GM21423 (cell line): Measurements from ENCODE around the gene ZC3H6.
"Not testable (repeated sequence)": the region's sequence is repeated elsewhere in the genome, so short reads cannot be mapped to it uniquely, and the experiment has no call there.

Source experiments
- ATAC-seq: cut with Tn5 transposase; IDR thresholded peaks from one replicate; pipeline ENCODE4 v1.9.1; 2021; ENCODE audit warnings: mild to moderate bottlenecking, moderate library complexity; ENCODE audit not compliant: unreplicated experiment

The ZC3H6 gene

DNA sequence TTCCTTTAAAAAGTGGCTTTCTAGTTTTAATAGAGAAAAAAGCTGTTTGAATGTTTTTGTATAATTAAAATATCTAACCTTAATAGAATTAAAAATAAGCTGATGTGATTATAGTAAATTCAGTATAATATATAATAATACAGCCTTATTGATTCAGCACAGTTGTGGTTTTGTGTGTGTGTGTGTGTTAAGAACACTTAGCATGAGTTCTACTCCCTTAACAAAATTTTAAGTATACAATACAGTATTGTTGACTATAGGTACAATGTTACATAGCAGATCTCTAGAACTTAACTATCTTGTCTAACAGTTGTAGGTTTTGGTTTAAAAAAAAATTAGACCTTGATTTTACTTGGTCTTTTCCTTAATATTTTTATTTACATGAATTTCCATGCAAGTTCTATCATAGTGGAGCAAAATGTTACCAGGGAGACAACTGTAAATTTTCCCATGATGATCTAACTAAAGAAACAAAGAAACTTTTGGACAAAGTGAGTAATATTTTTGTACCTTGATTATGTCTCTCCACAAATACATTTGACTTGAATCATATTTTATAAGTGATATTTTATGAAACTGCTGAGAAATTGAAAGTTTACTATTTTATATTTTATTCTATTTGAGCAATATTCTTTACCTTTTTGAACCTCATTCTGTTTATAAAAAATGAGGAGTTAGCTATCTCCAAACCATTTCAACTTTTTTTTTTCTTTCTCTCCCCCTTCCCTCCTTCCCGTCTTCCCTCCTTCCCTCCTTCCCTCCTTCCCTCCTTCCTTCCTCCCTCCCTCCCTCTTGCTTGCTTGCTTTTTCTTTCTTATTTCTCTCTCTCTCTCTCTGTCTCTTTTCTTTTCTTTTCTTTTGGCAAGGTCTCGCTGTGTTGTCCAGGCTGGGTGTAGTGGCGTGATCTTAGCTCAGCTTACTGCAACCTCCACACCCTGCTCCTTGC lies 46.3 kb downstream of the ZC3H6 start:
- no peak for ATAC-seq

DNA sequence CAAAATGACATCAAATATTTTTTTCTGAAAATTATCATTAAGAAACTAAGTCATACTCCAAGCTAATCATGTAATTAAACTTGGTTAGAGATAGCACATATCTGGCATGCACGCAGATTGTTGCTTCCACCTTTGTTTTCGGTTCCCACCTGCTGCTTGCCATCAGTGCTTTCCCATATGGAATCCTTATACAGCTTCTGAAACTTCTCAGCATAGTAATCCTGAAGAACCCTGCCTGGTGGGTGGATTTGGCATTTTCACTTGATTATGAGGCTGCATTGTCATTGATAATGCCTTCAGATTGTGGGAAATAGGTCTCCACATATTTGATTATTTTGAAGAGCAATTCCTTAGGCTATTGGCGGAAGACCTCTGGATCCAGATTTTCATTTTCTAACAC lies 47.5 kb downstream of the ZC3H6 start:
- no peak for ATAC-seq

DNA sequence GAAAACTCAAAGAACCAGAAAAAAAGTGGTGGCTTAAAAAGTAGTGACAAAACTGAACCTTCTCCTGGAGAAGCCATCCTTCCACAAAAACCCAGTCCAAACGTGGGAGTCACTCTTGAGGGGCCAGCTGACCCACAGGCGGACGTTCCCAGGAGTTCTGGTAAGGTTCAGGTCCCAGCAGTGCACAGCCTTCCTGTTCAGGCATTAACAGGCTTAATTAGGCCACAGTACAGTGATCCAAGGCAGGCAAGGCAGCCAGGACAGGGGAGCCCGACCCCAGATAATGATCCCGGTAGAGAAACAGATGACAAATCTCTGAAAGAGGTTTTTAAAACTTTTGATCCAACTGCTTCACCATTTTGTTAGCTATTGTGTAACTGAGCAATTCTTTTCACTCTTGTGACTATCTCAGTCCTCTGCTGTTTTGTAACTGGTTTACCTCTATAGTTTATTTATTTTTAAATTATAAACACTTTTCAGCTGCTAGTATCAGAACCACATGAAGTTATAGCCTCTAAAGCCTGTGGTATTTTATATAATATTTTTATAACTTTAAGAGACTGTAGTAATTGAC lies 56.8 kb downstream of the ZC3H6 start:
- ATAC-seq: no peak

DNA sequence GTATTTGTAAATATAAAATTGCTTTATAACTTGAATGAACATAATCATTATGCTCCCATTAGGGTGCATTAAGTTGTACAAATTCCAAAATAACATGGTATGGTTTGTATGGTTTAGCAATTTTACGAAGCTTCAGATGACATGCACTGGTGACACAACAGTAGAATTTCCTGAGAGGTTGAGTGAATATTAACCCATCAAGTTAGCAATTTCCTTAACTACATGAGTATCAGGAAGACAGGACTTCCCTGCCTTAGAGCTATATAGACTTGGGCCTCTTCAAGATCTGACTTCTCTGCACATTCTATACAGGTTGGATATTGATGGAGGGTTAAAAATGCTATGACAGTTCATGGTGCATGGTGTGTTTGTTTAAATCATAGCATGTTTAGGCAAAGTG lies 60.2 kb downstream of the ZC3H6 start:
- no peak for ATAC-seq

DNA sequence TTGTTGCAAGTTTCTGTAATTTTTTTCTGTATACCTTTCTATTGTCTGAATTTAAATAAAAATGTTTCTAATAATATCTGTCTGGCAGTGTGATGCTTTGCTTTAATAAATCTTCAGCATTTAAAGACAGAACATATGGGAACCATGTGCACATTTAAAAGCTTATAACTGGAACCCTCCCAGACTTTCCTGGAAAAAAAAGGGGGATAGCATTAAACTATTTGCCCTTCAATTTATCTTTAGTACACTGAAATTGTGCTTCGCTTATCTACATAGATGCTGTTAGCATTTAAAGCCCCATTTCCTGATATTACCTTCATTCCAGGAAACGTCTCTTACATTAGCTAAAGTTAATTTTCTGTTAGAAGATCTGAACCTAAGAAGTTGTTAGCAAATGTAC lies 64.6 kb downstream of the ZC3H6 start:
- no peak for ATAC-seq

DNA sequence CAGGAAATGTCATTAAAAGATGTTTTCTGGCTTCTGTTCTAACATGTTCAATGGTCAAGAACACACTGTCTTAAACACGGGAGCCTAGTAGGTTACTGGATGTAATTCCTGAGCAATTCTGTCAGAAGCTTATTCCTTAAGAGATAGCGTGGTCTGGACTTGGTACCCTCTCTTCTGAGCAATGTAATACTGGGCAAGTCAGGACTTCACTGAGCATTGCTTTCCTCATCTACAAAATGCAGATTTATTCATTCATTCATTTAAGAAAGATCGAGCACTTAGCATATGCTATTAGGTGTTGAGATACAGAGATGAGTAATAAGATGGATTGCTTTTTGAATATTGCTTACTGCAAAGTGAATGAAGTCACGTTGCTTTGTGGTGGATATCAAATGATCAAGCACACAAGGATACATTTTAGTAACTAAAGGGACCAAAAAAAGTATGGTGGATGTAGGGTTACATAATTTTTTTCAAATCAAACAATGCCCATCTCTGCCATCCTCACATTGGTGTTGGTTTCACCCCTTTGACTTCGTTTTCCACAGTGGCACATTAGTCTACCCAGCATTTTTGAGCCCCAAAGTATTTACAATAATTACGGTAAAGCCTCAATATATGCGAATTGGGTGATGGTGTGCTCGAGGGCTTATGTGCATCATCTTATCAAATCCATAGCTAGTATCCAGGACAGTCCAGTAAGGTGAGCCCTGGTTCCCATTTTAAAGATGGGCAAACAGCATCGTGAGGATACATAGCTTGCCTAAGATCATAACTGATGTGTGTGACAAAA lies 65.3 kb downstream of the ZC3H6 start:
- ATAC-seq: no peak

DNA sequence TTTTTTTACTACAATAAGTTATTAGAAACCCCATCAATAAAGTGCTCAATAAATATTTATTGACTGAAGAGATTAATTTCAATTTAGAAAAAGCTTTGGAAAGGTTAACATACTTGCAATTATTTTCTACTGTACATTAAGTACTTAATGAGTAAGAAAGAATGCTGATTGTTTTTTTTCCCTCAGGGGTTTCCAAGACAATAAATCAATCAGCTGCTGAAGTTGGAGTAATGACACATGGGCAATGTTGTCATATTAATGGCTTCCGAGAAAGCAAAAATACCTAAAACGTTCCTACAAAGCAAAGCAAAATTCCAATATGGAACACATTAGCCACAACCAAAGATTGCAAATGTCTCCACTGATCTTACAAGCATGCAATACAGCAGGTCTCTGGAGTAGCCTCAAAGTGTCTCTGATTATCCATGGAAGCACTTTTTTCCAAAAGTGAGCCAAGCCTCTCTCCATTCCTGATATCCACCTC lies 66.7 kb downstream of the ZC3H6 start:
- no peak for ATAC-seq

DNA sequence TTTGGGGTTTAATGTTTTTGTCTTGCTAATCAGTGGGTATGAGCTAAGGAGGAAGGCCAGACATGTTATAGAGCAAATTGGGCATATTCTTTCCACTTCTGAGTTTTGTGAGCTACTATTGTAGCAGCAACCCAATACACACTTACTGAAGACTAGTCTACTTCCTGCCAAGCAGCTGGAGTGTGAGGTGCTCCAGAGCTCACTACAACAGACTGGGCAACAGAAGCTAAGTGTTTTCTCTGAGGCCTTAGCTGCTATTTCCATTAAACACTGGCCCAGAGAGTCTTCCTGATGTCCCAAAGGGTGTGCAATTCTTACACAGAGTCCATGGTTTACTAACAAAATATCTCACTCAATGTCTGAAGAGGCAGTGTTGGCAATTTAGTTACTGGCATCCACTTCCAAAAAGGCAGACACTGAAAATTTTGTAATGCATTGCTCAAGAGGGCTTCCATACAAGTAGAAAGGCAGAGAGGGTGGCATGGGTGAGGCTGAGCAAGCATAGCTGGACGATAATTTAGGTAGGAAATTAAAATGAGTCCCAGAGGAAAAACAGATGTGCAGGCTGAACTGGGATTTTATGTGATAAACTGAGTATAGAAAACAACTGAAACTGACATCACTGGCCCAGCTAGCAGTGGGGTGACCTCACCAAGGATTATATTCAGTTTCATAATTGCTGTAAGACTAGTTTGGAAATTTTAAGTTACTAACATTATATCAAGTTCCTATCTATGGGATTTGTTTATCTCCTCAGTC lies 68.6 kb downstream of the ZC3H6 start:
- no peak for ATAC-seq

DNA sequence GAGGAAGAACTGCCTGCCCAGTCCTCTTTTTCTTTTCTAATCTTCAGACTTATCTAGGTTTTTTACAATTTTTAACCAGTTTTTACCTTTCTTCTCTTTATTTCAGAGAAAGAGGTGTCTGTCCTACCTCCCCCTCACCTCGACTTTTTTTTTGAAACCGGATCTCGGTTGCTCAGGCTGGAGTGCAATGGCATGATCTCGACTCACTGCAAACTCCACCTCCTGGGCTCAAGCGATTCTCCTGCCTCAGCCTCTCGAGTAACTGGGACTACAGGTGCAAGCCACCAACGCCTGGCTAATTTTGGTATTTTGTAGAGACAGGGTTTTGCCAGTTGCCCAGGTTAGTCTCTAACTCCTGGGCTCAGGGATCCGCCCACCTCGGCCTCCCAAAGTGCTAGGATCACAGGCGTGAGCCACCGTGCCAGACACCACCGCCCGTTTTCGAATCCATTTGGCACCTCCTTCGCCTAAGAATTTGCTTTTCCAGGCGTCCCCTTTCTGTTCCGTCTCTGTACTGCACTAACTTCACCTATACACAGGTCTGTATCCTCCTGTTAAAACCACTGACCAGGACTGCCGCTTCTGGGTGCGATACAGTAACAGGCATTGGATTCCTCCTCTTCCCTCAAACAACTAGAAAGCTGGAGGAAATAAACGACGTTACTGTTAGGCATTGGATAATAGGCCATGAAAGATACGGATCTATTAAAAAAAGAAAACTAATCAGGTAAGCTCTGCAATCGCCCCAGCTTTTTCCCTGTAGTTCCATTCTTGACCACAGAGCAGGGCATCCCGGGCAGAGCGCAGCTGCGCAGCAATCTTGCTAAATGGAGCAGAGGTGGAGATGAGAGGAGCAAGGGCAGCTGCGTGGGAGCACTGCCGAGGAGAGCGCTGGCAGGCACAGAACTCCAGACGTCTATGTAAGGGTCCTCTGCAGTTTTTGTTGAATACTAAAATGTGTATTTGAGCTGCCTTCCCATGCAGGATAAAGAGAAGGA lies 69.9 kb downstream of the ZC3H6 start:
- no peak for ATAC-seq

DNA sequence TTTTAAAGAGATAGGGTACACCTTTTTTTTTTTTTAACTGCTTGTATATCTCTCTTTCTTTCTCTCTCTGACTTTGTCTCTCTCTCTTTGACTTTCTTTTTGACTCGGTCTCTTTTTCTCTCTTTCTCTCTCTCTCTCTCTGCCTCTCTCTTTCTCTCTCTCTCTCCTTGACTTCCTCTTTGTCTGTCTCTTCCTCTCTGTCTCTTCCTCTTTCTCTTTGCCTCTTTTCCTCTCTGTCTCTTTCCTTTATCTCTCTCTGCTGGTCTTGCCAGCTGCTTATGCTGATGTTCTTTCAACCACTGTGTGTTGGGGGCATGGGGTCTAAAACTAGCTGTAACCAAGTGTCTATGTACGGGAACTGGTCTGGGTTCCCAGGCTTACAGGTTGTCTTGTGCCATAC lies 76.9 kb downstream of the ZC3H6 start:
- not testable (repeated sequence) for ATAC-seq

DNA sequence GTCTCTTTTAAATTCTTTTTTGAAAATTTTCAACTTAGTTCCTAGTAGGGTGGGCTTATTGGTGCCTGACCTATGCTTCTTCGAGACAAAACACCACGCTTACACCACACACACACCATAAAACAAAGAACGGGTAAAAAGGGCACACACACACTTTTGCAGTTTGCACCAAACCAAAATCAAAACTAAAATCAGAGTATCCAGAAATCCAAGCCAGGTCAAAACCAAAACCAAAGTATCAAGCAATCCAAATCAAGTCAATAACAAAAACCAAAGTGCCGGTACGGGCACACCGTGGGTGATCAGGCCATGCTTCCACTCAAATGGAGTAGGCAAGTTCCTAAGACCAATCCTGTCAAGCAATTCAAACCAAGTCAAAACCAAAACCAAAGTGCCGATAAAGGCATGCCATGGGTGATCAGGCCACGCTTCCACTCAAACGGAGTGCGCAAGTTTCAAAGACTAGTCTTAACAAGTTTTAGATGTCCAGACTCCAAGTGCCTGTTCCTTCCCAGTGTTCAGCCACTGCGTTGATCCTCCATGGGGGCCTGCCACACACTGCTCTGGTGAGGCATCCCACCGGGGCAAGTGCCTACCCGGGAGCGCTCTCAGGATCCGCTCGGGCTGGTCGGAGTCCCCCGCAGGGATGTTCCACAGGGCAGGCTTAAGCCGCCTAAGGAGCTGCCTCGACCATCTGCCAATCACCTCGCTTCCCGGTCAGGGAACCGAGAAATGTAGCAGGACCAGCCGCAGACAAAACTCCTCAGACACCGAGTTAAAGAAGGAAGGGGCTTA lies 77.6 kb downstream of the ZC3H6 start:
- not testable (repeated sequence) for ATAC-seq

DNA sequence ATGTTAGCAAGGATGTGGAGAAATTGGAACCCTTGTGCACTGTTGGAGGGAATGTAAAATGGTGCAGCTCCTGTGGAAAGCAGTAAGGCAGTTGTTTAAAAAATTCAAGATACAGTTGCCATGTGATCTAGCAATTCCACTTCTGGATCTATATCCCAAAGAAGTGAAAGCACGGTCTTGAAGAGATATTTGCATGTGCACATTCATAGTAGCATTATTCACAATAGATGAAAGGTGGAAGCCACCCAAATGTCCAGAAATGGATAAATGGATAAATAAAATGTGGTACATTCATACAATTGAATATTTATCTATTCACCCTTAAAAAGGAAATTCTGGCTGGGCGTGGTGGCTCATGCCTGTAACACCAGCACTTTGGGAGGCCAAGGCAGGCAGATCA lies 78.9 kb downstream of the ZC3H6 start:
- ATAC-seq: not testable (repeated sequence)

DNA sequence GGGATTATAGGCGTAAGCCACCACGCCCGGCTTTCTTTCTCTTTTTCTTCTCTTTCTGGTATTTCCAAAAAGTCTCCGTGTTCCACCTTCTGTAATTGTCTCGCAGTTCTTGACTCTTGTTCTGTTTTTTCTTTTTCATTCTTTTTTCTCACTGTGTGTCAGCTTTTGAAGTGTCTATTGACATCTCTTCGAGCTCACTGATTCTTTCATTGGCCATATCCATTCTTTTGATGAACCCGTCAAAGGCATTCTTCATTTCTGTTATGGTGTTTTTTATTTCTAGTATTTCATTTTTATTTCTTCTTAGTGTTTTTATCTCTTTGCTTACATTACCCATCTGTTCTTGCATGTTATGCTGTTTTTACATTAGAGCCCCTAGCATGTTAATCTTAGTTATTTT lies 84.7 kb downstream of the ZC3H6 start:
- not testable (repeated sequence) for ATAC-seq
